Measurements from ENCODE around the gene AXIN1.
"Not testable (repeated sequence)": the region's sequence is repeated elsewhere in the genome, so short reads cannot be mapped to it uniquely, and the experiment has no call there.

The AXIN1 gene

DNA sequence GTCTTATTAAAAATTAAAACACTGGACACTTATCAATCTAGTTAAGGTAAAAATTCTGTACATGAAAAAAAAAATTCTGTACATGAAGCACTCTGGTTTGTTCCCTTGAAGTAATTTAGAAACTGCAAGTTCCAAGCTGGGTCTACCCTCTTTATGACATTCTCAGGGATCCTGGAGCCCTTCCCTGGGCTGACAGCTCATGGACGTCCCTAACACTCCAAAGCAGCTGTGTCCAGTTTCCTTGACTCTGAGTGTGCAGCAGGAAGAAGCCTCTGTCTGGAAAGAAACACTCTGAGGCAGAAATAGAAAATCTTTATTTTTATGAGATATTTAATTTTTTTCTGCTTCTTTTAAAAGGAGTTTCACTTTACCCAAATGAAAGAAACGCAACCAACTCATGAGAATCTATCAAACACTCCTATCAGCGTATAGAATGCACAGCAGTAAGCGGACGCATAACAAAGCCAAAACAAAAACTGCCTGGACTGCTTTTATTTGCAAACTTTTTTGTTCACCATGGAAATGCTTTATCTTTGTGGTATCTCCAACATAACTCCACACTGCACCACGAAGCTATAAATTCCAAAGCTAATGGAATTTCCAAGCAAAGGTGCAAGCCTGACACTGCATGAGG lies 21.2 kb downstream of the AXIN1 start:
- DNase-seq, result not testable (repeated sequence)

DNA sequence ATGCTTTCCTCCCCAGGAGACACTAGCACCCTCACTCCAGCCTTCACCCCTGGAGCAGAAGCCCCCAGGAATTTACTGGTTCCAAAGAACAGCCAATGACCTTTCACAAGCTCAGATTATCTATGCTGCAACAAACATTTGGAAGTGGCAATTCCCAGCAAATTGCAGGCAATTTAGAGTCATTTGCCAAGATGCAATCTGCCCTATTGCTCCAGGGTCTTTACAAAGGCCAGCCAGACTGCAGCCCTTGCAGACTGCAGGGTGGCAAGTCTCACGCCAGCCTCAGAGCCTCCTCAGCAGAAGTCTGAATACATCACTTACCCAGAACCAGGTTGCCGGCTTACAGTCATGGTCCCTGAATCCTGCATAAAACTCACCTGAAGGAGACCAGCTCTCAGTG lies 21.8 kb downstream of the AXIN1 start:
- no peak for DNase-seq

DNA sequence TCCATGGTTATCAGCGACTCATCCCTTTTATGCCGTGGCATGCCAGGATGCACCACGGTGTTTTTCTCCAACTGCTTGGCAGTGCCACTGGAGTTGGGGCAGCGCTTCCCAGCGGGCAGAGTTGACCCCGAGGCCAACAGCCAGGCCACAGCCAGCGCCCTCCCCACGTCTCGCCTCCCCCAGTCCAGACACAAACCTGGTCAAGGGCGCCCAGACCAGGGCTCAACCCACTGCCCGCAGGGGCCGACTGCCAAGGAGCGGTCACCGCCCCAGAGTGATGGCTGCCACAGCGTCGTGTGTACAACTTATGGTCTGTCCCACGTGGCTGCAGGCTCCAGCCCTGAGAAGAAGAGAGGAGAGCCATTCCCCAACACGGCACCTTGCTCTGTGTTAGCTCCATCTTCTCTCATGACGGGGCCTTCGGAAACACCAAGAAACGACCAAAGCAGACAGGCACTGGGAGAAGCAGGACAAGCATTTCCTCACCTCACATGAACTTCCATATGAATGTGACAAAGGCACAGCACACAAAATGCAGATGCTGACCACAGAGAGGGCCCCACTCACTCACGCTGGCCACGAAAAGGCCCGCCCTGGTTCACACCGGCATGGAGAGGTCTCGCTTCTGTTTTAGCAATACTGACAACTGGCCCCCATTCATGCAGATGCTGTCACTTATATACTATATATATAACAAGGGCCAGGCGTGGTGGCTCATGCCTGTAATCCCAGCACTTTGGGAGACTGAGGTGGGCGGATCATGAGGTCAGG lies 27.0 kb downstream of the AXIN1 start:
- no peak for DNase-seq

GRCh38 chr16:324451-325334 lies 27.8 kb downstream of the AXIN1 start:
- DNase-seq, result peak; percentile 64

DNA sequence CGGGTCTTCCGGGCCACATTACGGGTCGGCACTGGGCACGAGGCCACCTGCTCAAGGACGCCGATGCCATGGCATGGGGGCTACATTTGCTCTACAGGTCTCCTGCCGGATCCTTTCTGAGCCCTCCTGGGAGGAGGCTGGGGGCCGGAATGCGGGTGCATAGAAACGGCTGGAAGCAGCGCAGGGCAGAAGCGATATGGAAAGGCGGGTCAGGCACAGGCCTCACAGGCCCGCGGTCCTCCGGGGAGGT lies 28.4 kb downstream of the AXIN1 start:
- DNase-seq, result no peak

DNA sequence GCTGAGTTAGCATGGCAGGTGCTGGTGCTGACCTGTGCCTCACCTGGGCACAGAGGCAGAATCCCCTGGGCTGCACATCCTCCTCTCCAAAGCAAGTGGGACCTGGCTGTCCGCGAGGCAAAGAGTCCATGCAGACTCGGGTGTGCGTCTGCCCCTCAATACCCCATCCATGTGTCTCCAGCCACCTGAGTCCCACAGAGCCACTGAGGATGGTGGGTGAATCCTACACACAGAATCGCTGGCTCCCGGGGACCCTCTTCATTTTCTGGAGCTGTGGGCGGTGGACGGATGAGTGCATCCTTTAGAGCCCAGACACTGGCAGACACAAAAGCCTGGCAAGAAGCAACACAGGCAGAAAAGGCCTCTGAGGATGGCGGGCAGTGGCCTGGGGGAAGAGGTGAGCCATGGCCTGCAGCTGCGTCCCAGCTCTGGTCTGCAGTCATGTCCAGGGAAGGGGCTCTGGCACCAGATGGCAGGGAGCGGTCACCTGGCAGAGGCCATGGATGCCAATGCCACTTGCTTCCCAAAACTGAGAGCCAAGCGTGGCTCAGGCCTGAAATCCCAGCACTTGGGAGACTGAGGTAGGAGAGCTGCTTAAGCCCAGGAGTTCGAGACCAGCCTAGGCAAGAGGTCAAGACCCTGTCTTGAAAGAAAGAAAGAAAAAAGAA lies 29.9 kb downstream of the AXIN1 start:
- DNase-seq, result no peak

GRCh38 chr16:321532-321931 lies 31.0 kb downstream of the AXIN1 start:
- no peak for DNase-seq

DNA sequence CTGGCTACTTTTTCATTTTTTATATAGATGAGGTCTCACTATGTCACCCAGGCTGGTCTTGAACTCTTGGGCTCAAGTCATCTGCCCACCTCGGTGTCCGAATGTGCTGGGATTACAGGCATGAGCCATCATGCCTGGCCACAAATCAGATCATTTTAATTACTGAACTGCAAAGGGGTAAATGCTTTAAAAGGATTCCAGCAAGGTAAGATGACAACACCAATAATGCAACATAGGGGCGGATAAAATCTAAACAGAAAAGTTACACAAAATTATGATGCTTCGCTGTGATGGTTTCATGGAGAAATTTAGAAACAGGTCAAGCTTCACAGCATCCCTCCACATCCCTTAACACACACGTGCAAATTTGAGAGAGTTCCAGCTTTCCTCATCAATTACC lies 32.3 kb downstream of the AXIN1 start:
- DNase-seq, result no peak

- no peak for DNase-seq
Observed at GRCh38 chr16:318628-319027, 33.9 kb downstream of the AXIN1 start.

DNA sequence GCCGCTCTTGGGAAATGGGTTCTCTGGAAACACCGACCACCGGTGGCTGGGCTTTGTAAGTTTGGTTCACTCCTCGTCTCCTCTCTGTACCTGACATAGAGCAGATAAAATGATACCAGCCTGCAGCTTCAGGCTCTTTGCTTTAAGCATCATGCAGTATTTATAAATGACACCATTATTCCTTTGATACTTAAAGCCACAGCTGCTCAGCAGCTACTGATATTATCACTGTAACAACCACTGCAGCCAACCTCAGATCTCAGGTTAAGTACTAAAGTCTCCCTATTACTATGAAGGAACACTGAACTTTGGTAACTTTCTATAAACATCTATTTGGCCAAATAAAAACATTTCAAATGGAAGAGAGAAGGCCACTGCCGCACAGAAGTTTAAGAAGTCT lies 34.9 kb downstream of the AXIN1 start:
- no peak for DNase-seq

- no peak for DNase-seq
Observed at GRCh38 chr16:316741-317464, 35.6 kb downstream of the AXIN1 start.

- DNase-seq, result no peak
Observed at GRCh38 chr16:314795-315299, 37.7 kb downstream of the AXIN1 start.

GRCh38 chr16:314351-314750 lies 38.2 kb downstream of the AXIN1 start:
- no peak for DNase-seq

GRCh38 chr16:311725-312124 lies 40.8 kb downstream of the AXIN1 start:
- DNase-seq, result no peak

DNA sequence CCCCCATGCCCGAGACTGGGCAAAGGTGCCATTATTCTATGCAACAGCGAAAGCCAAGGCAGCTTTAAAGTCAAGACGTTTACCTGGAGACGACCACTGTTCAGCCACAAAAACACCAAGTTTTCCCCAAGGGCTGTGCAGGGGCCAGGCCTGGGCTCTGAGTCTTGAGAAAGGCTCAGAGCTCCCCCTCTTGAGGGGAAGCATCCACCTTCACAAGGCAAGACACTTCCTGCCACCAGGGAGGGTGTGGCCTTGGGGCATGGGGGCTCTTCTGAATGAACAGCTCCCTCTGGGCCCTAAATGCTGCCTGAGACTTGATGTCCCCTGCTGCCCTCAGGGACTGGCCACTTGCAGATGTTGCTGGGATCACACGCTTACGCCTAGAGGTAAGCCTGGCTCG lies 43.0 kb downstream of the AXIN1 start:
- DNase-seq, result no peak

- no peak for DNase-seq
Observed at GRCh38 chr16:307691-308312, 44.7 kb downstream of the AXIN1 start.

- DNase-seq, result no peak
Observed at GRCh38 chr16:306911-307370, 45.6 kb downstream of the AXIN1 start.

GRCh38 chr16:305916-306626 lies 46.5 kb downstream of the AXIN1 start:
- DNase-seq, result no peak

- DNase-seq, result no peak
Observed at GRCh38 chr16:303760-304505, 48.6 kb downstream of the AXIN1 start.

DNA sequence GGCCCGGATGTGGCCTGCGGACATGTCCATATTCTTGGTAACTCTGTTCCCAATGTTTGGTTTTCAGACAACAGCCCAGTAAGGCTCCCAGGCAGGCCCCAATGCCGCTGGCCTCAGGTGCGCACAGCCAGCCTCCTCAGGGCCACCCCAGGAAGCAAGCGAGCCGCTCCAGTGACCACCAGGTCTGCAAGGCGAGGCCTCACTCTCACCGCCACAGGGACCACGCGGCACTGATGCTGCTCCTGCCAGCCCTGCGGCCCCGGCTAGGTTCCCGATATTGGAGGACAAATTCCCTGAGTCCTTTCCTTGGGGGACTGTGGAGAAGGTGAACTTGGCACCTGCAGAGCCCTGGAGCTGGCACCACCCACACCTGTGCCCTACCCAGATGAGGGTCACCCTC lies 50.6 kb downstream of the AXIN1 start:
- no peak for DNase-seq

GRCh38 chr16:301235-301634 lies 51.3 kb downstream of the AXIN1 start:
- no peak for DNase-seq
